Mucosa of rectum (tissue), 2 donors: ENCODE data around the gene RRP1B.

Experiments used
- H3K27ac ChIP-seq, 2 donors: one replicate each; pipeline ENCODE4 v1.7.0; 2013; ENCODE audit warnings: inconsistent platforms in 2 of 2, low read depth in 2 of 2, low read length in 2 of 2
- H3K27me3 ChIP-seq, 2 donors: one replicate each; pipeline ENCODE4 v1.7.0; 2013; ENCODE audit warnings: low read length in 2 of 2; ENCODE audit not compliant: control insufficient read depth in 2 of 2, insufficient read depth in 2 of 2
- H3K36me3 ChIP-seq, 2 donors: one replicate each; pipeline ENCODE4 v1.7.0; 2013; ENCODE audit warnings: low read length in 2 of 2; ENCODE audit not compliant: control insufficient read depth in 2 of 2, insufficient read depth in 2 of 2
- H3K4me1 ChIP-seq, 2 donors: one replicate each; pipeline ENCODE4 v1.7.0; 2013; ENCODE audit warnings: low read length in 2 of 2, mild to moderate bottlenecking in 1 of 2; ENCODE audit not compliant: control insufficient read depth in 2 of 2, insufficient read depth in 2 of 2
- H3K4me3 ChIP-seq, 2 donors: one replicate each; pipeline ENCODE4 v1.7.0; 2013; ENCODE audit warnings: low read length in 2 of 2
- H3K9ac ChIP-seq, 2 donors: one replicate each; pipeline ENCODE4 v1.7.0; 2013; ENCODE audit warnings: low read length in 2 of 2, low read depth in 1 of 2, mild to moderate bottlenecking in 1 of 2
- H3K9me3 ChIP-seq, 2 donors: one replicate each; pipeline ENCODE4 v1.7.0; 2013; ENCODE audit warnings: low read length in 2 of 2; ENCODE audit not compliant: control insufficient read depth in 2 of 2
- donor health status: healthy.
- donor health status: Normal muscosa, but diverticular disease.

Gene RRP1B

GRCh38 chr21:43622796-43623195 is 36.6 kb upstream of the RRP1B start:
- Histone ChIP-seq H3K4me1 (peaks cover 3 to 8% of the 10 kb centered on the region in 2 donors), H3K27me3 (no peaks in the 10 kb centered on the region), H3K9me3 (peaks cover 4 to 8% of the 10 kb centered on the region in 2 donors), H3K4me3 (no peak overlapping the region), H3K9ac (no peak overlapping the region), H3K27ac (no peak overlapping the region), H3K36me3 (no peaks in the 10 kb centered on the region)

DNA sequence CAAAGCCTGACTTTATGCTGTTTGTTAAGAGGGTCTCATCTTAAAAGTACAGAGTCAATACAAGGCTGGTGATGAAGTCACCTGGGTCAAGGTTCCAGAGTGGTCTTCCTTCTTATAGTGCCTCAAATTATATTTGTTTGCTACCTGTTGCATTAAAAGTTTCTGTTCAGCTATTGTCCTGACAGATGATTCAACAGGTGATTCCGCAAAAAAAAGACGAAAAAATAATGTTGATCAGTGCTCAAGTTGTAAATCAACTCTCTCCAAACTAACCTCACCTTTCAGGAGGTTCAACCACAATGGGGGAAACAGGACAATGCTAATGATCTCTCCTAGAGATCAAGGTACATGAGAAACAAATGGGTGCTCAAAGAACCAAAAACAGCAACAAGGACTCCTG is 35.8 kb upstream of the RRP1B start:
- no peak overlapping the region for H3K9ac ChIP-seq
- no peaks in the 10 kb centered on the region for H3K27me3 ChIP-seq
- H3K4me1 ChIP-seq: peaks cover 3 to 8% of the 10 kb centered on the region in 2 donors
- no peak overlapping the region for H3K27ac ChIP-seq
- H3K4me3 ChIP-seq: no peak overlapping the region
- no peaks in the 10 kb centered on the region for H3K36me3 ChIP-seq
- peaks cover 5 to 8% of the 10 kb centered on the region in 2 donors for H3K9me3 ChIP-seq

DNA sequence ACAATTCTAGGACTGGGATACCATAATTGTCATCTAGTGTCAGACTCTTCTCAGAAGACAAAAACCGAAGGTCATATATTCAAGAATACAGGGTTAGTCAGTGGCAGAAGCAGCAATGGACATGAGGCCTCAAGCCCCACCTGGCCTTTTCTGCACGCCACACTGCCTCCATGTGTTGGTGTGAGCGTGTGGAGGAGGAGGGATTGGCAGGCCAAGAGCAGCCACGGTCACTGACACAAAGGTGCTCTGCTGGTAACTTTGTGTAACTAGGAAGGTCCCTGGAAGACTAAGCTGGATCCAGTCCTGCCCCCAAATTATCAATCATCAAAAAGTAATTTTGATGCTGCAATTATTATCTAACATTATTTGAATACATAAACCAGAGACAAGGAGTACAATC is 35.0 kb upstream of the RRP1B start:
- no peak overlapping the region for H3K27ac ChIP-seq

GRCh38 chr21:43626390-43626789 is 33.0 kb upstream of the RRP1B start:
- Histone ChIP-seq H3K4me1 (peaks cover 0 to 6% of the 10 kb centered on the region in 2 donors), H3K36me3 (no peaks in the 10 kb centered on the region), H3K9me3 (peaks cover 0 to 4% of the 10 kb centered on the region in 2 donors), H3K27me3 (no peaks in the 10 kb centered on the region), H3K27ac (no peak overlapping the region), H3K9ac (no peak overlapping the region), H3K4me3 (no peak overlapping the region)

More for the DNA sequence above, 35.0 kb upstream of the RRP1B start:
- no peak overlapping the region for H3K4me3 ChIP-seq
- no peaks in the 10 kb centered on the region for H3K36me3 ChIP-seq
- no peaks in the 10 kb centered on the region for H3K27me3 ChIP-seq
- H3K9ac ChIP-seq: no peak overlapping the region
- H3K9me3 ChIP-seq: peaks cover 8% of the 10 kb centered on the region in 2 donors
- peaks cover 3 to 8% of the 10 kb centered on the region in 2 donors for H3K4me1 ChIP-seq

DNA sequence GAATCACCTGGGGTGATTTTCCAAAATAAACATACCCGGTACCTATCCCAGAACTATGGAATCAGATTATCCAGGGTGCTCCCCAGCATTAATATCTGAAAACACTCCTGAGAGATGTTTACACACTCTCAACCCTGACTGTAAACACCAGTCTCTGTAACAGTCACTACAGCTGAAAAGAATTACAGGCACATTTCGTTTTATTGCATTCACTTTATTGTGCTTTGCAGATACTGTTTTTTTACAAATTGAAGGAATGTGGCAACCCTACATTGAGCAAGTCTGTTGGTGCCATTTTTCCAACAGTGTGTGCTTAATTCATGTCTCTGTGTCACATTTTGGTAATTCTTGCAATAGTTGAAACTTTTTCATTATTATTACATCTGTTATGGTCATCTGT is 31.8 kb upstream of the RRP1B start:
- Histone ChIP-seq H3K36me3 (no peaks in the 10 kb centered on the region), H3K27me3 (no peaks in the 10 kb centered on the region), H3K4me1 (peaks cover 0 to 6% of the 10 kb centered on the region in 2 donors), H3K9ac (no peak overlapping the region), H3K4me3 (no peak overlapping the region), H3K27ac (no peak overlapping the region), H3K9me3 (peaks cover 0 to 4% of the 10 kb centered on the region in 2 donors)

- no peak overlapping the region for H3K4me3 ChIP-seq
- peaks cover 0 to 4% of the 10 kb centered on the region in 2 donors for H3K9me3 ChIP-seq
- no peak overlapping the region for H3K9ac ChIP-seq
- H3K27ac ChIP-seq: no peak overlapping the region
- no peaks in the 10 kb centered on the region for H3K36me3 ChIP-seq
- H3K4me1 ChIP-seq: peaks cover 0 to 6% of the 10 kb centered on the region in 2 donors
- no peaks in the 10 kb centered on the region for H3K27me3 ChIP-seq
These were observed 27.8 kb upstream of the RRP1B start for GRCh38 chr21:43631411-43632107.

GRCh38 chr21:43632373-43632905 is 26.9 kb upstream of the RRP1B start:
- peaks cover 0 to 3% of the 10 kb centered on the region in 2 donors for H3K4me1 ChIP-seq

DNA sequence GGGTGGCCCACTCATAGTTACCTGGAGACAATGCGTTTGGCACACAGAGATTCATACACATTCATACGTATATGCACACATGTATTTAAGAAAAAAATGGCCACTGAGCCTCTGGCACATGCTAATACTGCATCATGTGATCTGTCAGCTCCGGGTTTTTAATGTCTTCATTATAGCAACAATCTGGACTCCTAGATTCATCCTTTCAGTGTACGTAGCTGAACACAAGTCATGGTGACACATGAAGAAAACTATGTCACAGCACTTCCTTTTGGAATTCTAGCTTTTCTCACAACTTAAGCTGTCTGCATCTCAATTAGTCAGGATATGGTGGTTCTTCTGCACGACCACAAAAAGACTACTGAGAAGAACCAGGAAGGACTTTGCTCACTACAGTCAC is 24.7 kb upstream of the RRP1B start:
- no peak overlapping the region for H3K27ac ChIP-seq
- H3K9me3 ChIP-seq: no peaks in the 10 kb centered on the region
- H3K27me3 ChIP-seq: no peaks in the 10 kb centered on the region
- no peak overlapping the region for H3K9ac ChIP-seq
- no peak overlapping the region for H3K4me3 ChIP-seq
- H3K36me3 ChIP-seq: no peaks in the 10 kb centered on the region
- H3K4me1 ChIP-seq: no peaks in the 10 kb centered on the region

More at GRCh38 chr21:43632373-43632905, 26.9 kb upstream of the RRP1B start:
- Histone ChIP-seq H3K27ac (no peak overlapping the region), H3K36me3 (no peaks in the 10 kb centered on the region), H3K27me3 (no peaks in the 10 kb centered on the region), H3K9me3 (peaks cover 0 to 4% of the 10 kb centered on the region in 2 donors), H3K9ac (no peak overlapping the region), H3K4me3 (no peak overlapping the region)

- Histone ChIP-seq H3K36me3 (no peaks in the 10 kb centered on the region), H3K4me1 (no peaks in the 10 kb centered on the region), H3K27me3 (no peaks in the 10 kb centered on the region), H3K9me3 (no peaks in the 10 kb centered on the region), H3K4me3 (no peak overlapping the region), H3K27ac (no peak overlapping the region), H3K9ac (no peak overlapping the region)
These were observed 23.9 kb upstream of the RRP1B start for GRCh38 chr21:43635436-43635835.

DNA sequence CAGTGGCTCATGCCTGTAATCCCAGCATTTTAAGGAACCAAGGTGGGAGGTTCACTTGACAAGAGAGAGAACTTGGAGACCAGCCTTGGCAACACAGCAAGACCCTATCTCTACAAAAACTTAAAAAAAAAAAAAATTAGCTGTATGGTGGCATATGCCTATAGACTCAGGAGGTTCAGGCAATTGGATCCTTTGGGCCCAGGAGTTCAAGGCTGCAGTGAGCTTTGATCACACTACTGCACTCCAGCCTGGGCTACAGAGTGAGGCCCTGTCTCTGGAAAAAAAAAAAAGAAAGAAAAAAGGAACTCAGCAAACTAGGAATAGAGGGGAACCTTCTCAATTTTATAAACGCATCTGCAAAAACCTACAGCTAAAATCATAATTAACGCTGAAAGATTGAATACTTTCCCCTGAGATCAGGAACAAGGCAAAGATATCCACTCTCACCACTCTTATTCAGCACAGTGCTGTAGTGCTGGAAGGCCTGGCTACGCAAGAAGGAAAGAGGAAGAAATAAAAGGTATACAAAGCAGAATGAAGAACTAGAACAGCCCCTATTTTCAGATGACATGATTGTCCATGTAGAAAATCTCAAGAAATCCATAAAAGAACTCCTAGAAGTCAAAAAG is 21.7 kb upstream of the RRP1B start:
- Histone ChIP-seq H3K4me1 (no peaks in the 10 kb centered on the region), H3K27ac (no peak overlapping the region), H3K27me3 (no peaks in the 10 kb centered on the region), H3K36me3 (no peaks in the 10 kb centered on the region), H3K4me3 (no peak overlapping the region), H3K9ac (no peak overlapping the region), H3K9me3 (no peaks in the 10 kb centered on the region)
